Measurements from ENCODE around the gene PRR23E.

Gene PRR23E

GRCh38 chr3:127165036-127165435 is 27.9 kb upstream of the PRR23E start:
- no peak for DNase-seq (ENCODE audit: low spot score)

- no peak for DNase-seq (ENCODE audit: low spot score)
Observed at GRCh38 chr3:127165694-127166485, 27.0 kb upstream of the PRR23E start.

- DNase-seq (ENCODE audit: low spot score) = no peak
Observed at GRCh38 chr3:127166501-127167065, 26.3 kb upstream of the PRR23E start.

- DNase-seq (ENCODE audit: low spot score) = no peak
Observed at GRCh38 chr3:127167315-127168043, 25.5 kb upstream of the PRR23E start.

- no peak for DNase-seq (ENCODE audit: low spot score)
Observed at GRCh38 chr3:127168271-127168670, 24.7 kb upstream of the PRR23E start.

GRCh38 chr3:127170814-127171213 is 22.1 kb upstream of the PRR23E start:
- no peak for DNase-seq (ENCODE audit: low spot score)

DNA sequence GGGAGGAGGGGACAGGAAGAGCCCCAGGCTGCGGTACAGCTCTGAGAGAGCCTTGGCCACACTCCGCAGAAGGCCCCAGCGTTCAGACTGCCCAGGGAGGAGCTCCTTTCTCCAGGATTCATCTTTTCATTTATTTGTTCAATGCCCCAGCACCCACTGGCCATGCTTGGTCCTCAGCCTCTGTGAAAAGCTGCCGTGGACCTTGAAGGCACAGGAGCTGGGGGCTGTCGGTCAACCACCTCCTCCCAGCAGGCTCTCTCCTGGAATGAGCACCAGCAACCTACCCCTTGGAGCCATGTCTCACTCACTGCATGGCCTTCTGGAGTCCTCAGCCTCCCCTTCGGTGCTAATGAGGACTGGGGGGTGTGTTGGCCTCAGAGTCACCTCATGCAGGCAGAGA is 21.6 kb upstream of the PRR23E start:
- DNase-seq (ENCODE audit: low spot score) = no peak

DNA sequence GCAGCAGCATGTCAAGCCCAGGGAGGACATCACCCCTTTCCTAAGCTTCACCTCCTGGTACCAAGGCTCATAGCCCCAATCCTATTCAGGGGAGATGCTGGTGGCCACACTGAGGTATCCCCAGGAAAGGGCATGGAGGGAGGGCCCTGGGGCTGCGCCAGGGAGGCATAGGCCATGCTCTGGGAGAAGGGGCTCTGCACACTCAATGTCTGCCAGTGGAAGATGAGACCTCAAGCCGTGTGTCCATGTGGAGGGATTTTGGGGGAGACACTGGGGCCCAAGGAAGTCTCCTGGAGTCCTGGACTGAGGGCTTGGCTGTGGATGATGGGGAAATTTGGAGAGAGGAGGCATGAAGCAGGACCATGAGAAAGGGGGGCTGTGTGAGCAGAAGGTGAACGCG is 21.2 kb upstream of the PRR23E start:
- DNase-seq (ENCODE audit: low spot score) = no peak

DNA sequence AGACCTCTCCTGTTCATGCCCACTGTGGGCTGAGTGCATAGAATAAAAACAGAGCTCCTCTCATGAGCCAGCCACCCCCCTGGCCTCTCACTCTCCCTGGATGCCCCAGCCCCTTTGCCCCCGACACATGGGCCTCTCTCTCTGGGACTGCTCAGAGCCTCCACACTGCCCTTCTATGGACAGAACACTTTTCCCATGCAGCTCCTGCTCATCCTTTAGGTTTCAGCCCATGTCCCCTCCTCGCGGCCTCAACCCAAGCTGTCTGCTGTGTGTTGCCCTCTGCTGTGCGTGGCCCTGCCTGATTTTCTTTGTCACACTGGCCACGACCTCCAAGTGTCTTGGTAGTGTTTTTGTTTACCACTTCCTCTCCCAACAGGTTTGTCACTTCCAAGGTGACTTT is 20.7 kb upstream of the PRR23E start:
- DNase-seq (ENCODE audit: low spot score) = no peak

DNA sequence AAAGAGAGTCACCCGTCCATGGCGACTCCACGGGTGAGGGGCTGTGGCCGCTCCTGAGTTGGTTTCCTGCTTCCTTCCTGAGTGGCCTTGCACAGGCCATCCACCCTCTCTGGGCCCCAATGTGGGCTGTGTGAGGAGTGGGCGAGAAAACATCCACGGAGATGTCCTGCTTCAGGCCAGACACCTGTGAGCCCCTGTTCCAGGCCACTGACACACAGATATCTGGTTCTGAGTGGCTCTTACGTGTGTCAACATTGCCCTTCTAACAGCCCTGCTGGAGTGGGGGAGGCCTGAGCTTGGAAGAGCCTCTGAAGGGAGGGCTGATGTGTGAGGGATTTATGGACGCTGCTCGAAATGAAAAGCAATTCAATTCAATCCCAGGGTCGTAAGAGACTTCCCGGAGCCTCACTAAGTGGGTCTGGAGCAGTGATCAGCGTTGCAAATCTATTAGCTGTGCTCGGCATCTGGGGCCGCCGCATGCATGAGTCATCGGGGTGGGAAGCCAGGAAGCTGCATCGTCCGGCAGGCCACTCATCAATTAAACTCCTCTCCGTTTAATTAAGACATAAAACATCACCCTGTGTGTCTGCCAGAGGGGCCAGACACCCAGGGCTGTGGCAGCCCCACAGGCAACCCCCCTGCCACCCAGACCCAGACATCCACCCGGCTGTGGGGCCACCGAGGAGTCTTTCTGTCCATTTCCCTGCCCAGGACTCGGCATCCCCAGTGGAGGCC is 20.0 kb upstream of the PRR23E start:
- no peak for DNase-seq (ENCODE audit: low spot score)

- DNase-seq (ENCODE audit: low spot score) = no peak
Observed at GRCh38 chr3:127173516-127174166, 19.3 kb upstream of the PRR23E start.

DNA sequence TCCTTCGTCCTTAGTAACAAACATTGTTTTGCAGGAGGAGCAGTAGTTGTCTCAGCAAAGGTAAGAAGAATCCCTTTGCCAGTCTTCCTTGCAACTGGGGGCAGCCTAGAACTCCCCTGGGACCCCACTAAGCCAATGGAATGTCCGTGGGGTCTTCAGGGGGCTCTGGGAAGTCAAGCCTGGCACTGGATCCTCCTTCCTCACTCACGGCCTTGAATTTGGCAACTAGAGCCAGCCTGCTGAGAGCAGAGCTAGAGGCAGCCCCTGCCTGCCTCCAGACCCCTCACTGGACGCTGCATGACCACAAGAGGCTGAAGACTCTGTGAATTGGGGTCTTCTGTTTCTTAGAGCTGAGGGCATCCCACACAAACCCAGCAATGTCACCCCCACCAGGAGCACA is 18.6 kb upstream of the PRR23E start:
- no peak for DNase-seq (ENCODE audit: low spot score)

- DNase-seq (ENCODE audit: low spot score) = no peak
Observed at GRCh38 chr3:127174715-127175140, 18.2 kb upstream of the PRR23E start.

- DNase-seq (ENCODE audit: low spot score) = no peak
Observed at GRCh38 chr3:127175272-127175671, 17.7 kb upstream of the PRR23E start.

- DNase-seq (ENCODE audit: low spot score) = no peak
Observed at GRCh38 chr3:127177226-127177625, 15.7 kb upstream of the PRR23E start.

- no peak for DNase-seq (ENCODE audit: low spot score)
Observed at GRCh38 chr3:127180859-127181258, 12.1 kb upstream of the PRR23E start.

DNA sequence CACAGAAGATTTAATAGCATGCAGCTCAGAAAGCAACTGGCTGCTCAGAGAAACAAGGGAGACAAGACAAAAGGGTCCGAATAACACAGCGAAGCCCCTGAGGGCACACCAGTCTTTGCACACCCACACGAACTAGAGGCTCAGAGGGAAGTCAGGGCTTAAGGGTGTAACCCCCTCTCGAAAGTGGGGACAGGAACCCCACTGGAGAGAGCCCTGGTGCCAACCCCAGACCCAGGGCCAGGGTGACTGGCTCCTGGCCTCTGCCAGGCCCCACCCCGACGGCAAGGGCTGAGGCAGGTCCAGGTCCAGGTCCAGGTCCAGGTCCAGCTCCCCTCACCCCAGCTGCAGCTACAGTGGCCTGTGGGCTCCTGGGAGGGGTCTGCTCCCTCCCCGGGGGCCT is 10.5 kb upstream of the PRR23E start:
- no peak for DNase-seq (ENCODE audit: low spot score)

GRCh38 chr3:127182848-127183714 is 9.8 kb upstream of the PRR23E start:
- no peak for DNase-seq (ENCODE audit: low spot score)

DNA sequence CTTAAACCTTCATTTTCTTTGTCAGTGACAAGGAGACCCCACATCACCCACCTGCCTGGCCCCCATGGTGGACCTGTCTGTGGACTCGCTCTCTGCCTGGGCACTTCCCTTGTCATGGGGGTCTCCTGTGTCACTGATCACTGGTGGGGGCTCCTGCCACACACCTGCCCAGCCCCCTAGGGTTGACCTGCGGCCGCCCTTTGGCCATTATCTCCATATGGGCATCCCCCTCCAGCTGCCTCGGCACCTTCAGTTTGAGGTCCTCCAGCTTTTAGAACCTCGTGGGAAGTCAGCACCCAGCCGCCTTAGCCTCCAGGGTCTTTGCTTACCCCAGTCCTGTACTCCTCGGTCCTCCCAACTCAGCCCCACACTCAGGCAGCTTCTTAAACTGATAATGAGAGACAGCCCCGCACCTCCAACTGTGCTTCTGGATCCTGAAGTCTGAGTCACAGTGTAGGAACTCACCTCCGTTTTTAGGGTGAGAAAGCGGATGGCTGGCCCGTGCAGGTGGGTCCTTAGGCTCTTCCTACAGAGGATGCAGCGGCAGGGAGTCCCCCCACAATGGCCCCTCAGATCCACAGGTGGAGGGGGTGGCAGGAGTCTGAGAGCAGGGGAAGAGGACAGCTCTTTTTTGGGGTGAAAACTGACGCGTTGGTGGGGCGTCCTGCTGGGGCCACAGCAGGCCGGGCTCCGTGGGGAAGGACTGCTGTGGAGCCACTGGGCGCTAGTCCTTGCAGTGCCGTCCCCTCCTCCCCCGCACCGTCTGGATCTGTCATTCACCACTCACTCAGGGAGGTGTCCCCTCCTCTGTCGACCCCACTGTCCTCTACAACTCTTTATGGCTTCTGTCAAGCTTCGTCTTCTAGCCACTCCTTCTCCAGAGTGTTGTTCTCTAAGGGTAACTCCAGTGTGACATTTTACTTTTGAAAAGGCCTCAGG is 8.7 kb upstream of the PRR23E start:
- no peak for DNase-seq (ENCODE audit: low spot score)

- DNase-seq (ENCODE audit: low spot score) = no peak
Observed at GRCh38 chr3:127184870-127185216, 8.1 kb upstream of the PRR23E start.

Data from putamen (tissue), 1 donor.